Frontal cortex (tissue), 4 donors: ENCODE data around the gene H2BK1. TPM values are rescaled to one million over a fixed set of nuclear protein-coding genes. Genes with fewer than 3 reads are reported as not detected.

Experiments
- DNase-seq, 2 donors: peaks; one replicate each; pipeline ENCODE4 v3.0.0; 2012; ENCODE audit warnings: low spot score in 2 of 2
- FAIRE-seq: peaks from 2 replicates; lab custom pipeline; 2012; peaks lifted over from hg19 to GRCh38; lab: Jason Lieb, UNC
- total RNA-seq: library from RNA; depleted of rRNA; stranded (reverse); fragments of >200 nt; gene quantifications from one replicate; pipeline ENCODE4 v1.2.3, GENCODE V29; 2014
- donor health status: control.
- donor health status: control.
- donor health status: control.

Gene H2BK1
- total RNA-seq, 1 donor from 2014 or later: not detected

GRCh38 chr7:151208253-151208862 is 1.9 kb downstream of the H2BK1 start:
- FAIRE-seq (no peak), DNase-seq (no peak)

GRCh38 chr7:151207804-151208203 is 2.5 kb downstream of the H2BK1 start:
- DNase-seq: no peak
- FAIRE-seq: no peak

- FAIRE-seq (no peak), DNase-seq (no peak)
Observed at GRCh38 chr7:151207315-151207714, 3.0 kb downstream of the H2BK1 start.

- no peak for FAIRE-seq
- no peak for DNase-seq
Observed at GRCh38 chr7:151206914-151207313, 3.4 kb downstream of the H2BK1 start.

GRCh38 chr7:151205730-151206129 is 4.6 kb downstream of the H2BK1 start:
- no peak for DNase-seq
- no peak for FAIRE-seq

- no peak for FAIRE-seq
- DNase-seq: no peak
Observed at GRCh38 chr7:151204383-151205032, 5.8 kb downstream of the H2BK1 start.

GRCh38 chr7:151202836-151203235 is 7.5 kb downstream of the H2BK1 start:
- FAIRE-seq: no peak

GRCh38 chr7:151201751-151202150 is 8.5 kb downstream of the H2BK1 start:
- FAIRE-seq: no peak
- DNase-seq: no peak

More at GRCh38 chr7:151202836-151203235, 7.5 kb downstream of the H2BK1 start:
- no peak for DNase-seq

GRCh38 chr7:151201344-151201743 is 8.9 kb downstream of the H2BK1 start:
- no peak for FAIRE-seq
- no peak for DNase-seq

- FAIRE-seq: no peak
- DNase-seq: peak in 1 of 2 donors; percentile 64
Observed at GRCh38 chr7:151198945-151199848, 11.1 kb downstream of the H2BK1 start.

GRCh38 chr7:151197932-151198331 is 12.4 kb downstream of the H2BK1 start:
- DNase-seq: no peak
- FAIRE-seq: no peak

- FAIRE-seq: no peak
- no peak for DNase-seq
Observed at GRCh38 chr7:151195616-151196450, 14.5 kb downstream of the H2BK1 start.

GRCh38 chr7:151194188-151194587 is 16.1 kb downstream of the H2BK1 start:
- FAIRE-seq: no peak

GRCh38 chr7:151193203-151193978 is 16.9 kb downstream of the H2BK1 start:
- no peak for DNase-seq
- no peak for FAIRE-seq

More at GRCh38 chr7:151194188-151194587, 16.1 kb downstream of the H2BK1 start:
- DNase-seq: no peak

GRCh38 chr7:151192002-151192539 is 18.2 kb downstream of the H2BK1 start:
- FAIRE-seq: no peak
- DNase-seq: no peak

GRCh38 chr7:151191544-151191943 is 18.7 kb downstream of the H2BK1 start:
- FAIRE-seq (no peak), DNase-seq (no peak)

GRCh38 chr7:151189038-151189437 is 21.2 kb downstream of the H2BK1 start:
- FAIRE-seq (no peak), DNase-seq (no peak)

GRCh38 chr7:151188252-151188542 is 22.1 kb downstream of the H2BK1 start:
- DNase-seq (no peak), FAIRE-seq (no peak)
